Right kidney (tissue), 1 donor: ENCODE results near the gene TIMM50.

Experiments
- DNase-seq: peaks from one replicate; pipeline ENCODE4 v3.0.0-alpha.2; 2016

The TIMM50 gene

GRCh38 chr19:39498798-39499642 lies 18.4 kb downstream of the TIMM50 start, which contains the start of gene DLL3:
Gene DLL3, plus strand, starts transcription at chr19:39498947. Its CDS starts 28 bp downstream, at chr19:39498975.
- DNase-seq: peak; percentile 65

GRCh38 chr19:39499932-39500331 lies 19.3 kb downstream of the TIMM50 start:
- DNase-seq: no peak

GRCh38 chr19:39500543-39500942 lies 19.9 kb downstream of the TIMM50 start:
- no peak for DNase-seq

GRCh38 chr19:39501340-39501739 lies 20.7 kb downstream of the TIMM50 start:
- DNase-seq: no peak

GRCh38 chr19:39502640-39503417 lies 22.2 kb downstream of the TIMM50 start:
- DNase-seq: peak; percentile 64

- DNase-seq: no peak
Observed at GRCh38 chr19:39506598-39506943, 25.9 kb downstream of the TIMM50 start.

- DNase-seq: peak; percentile 83
Observed at GRCh38 chr19:39506944-39507714, 26.5 kb downstream of the TIMM50 start.

- DNase-seq: no peak
Observed at GRCh38 chr19:39507715-39508364, 27.2 kb downstream of the TIMM50 start.

- no peak for DNase-seq
Observed at GRCh38 chr19:39508629-39509028, 28.0 kb downstream of the TIMM50 start.

GRCh38 chr19:39509233-39509632 lies 28.6 kb downstream of the TIMM50 start:
- DNase-seq: no peak

- no peak for DNase-seq
Observed at GRCh38 chr19:39512988-39513387, 32.4 kb downstream of the TIMM50 start.

- DNase-seq: peak; percentile 81
Observed at GRCh38 chr19:39514840-39515550, 34.4 kb downstream of the TIMM50 start, which contains the start of gene SELENOV. Gene SELENOV, plus strand, starts transcription at chr19:39515139. Its CDS starts 74 bp downstream, at chr19:39515213.

- peak; percentile 81 for DNase-seq
Observed at GRCh38 chr19:39515551-39516191, 35.0 kb downstream of the TIMM50 start.

GRCh38 chr19:39516270-39516669 lies 35.6 kb downstream of the TIMM50 start:
- DNase-seq: no peak

- DNase-seq: no peak
Observed at GRCh38 chr19:39517432-39517831, 36.8 kb downstream of the TIMM50 start.

- DNase-seq: peak; percentile 35
Observed at GRCh38 chr19:39518458-39518857, 37.8 kb downstream of the TIMM50 start.

GRCh38 chr19:39518975-39519374 lies 38.3 kb downstream of the TIMM50 start:
- DNase-seq: peak; percentile 36

GRCh38 chr19:39520541-39521484 lies 40.2 kb downstream of the TIMM50 start:
- no peak for DNase-seq

- DNase-seq: no peak
Observed at GRCh38 chr19:39524495-39524894, 43.9 kb downstream of the TIMM50 start.

GRCh38 chr19:39525205-39525604 lies 44.6 kb downstream of the TIMM50 start:
- DNase-seq: no peak
